ENCODE measurements around the gene G0S2. TPM values are rescaled to one million over a fixed set of nuclear protein-coding genes. Genes with fewer than 3 reads are reported as not detected.

The G0S2 gene
- polyA plus RNA-seq, 2 of the 4 experiments (the other 2 are of a cell fraction), result 1.1 to 3.0 TPM

- Histone ChIP-seq H3K27ac (no peak overlapping the region), H3K4me3 (no peak overlapping the region), H3K4me2 (no peak overlapping the region), H3K4me1 (peaks cover 34% of the 10 kb centered on the region), H3K9me3 (no peaks in the 10 kb centered on the region)
- no peak for ATAC-seq
- no peak for FAIRE-seq
- no peak for TF ChIP-seq EP300 (IDR thresholded peaks at IDR 0.05)
- ChIA-PET CTCF (interaction anchor here (0.8 to 2.2 kb wide), 5 partner anchors 31 to 1459 kb away, joined by 3 to 10 read pairs (median 4); no protein-coding TSS in a partner anchor), POLR2A (no interaction called here)
- 72% methylated on average over 5 of the region's 5 CpGs for WGBS (ENCODE audit: missing lambda C conversion rate)
- no peak for DNase-seq (ENCODE audit: low read depth in 1 of 2, low spot score in 1 of 2)
Measured at GRCh38 chr1:209657918-209658317, 17.3 kb upstream of the G0S2 start.

DNA sequence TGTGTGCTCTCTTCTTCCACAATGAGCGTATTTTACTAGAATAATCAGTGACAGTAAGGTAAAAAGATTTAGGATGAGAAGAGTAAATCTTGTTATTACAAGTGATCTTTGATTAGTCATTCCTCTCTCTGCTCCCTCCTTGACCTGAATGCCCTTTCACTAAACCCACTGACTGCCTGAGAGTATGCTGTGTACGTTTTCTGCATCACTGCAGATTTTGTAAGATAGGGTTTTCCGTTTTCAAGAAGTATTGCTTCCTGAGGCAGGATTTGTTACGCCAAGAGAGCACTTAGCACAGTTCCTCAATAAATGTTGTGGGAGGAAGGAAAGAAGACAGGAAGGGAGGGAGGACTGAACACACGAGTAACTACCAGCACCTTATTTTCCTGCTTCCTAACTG lies 15.3 kb upstream of the G0S2 start:
- CTCF ChIA-PET, result interaction anchor here (1.0 to 2.2 kb wide), 2 partner anchors 33 to 94 kb away, joined by 3 to 10 read pairs; no protein-coding TSS in a partner anchor
- H3K4me2 ChIP-seq, result no peak overlapping the region
- POLR2A ChIA-PET, result no interaction called here
- no peak for DNase-seq (ENCODE audit: low read depth in 1 of 2, low spot score in 1 of 2)
- 42% methylated on average over 5 of the region's 5 CpGs for WGBS (ENCODE audit: missing lambda C conversion rate)
- H3K4me3 ChIP-seq, result no peak overlapping the region
- TF ChIP-seq FOSL2 (IDR thresholded peaks at IDR 0.05) (no peak), FOSL2 (CRISPR knock-in tag; IDR thresholded peaks at IDR 0.05) (no peak), JUNB (IDR thresholded peaks at IDR 0.05) (no peak), TFCP2L1 (CRISPR knock-in tag; IDR thresholded peaks at IDR 0.05) (no peak), EHMT2 (IDR thresholded peaks at IDR 0.05; ENCODE audit: low read depth) (no peak), ZC3H11A (IDR thresholded peaks at IDR 0.05) (no peak), MAZ (IDR thresholded peaks at IDR 0.05; ENCODE audit: borderline replicate concordance, low read depth, low read length) (no peak), ZNF302 (CRISPR knock-in tag; IDR thresholded peaks at IDR 0.05) (no peak), NR3C1 (IDR thresholded peaks at IDR 0.05) (no peak)
- H3K4me1 ChIP-seq, result peaks cover 22% of the 10 kb centered on the region
- no peaks in the 10 kb centered on the region for H3K9me3 ChIP-seq
- no peak for ATAC-seq
- H3K27ac ChIP-seq, result no peak overlapping the region
- FAIRE-seq, result no peak

DNA sequence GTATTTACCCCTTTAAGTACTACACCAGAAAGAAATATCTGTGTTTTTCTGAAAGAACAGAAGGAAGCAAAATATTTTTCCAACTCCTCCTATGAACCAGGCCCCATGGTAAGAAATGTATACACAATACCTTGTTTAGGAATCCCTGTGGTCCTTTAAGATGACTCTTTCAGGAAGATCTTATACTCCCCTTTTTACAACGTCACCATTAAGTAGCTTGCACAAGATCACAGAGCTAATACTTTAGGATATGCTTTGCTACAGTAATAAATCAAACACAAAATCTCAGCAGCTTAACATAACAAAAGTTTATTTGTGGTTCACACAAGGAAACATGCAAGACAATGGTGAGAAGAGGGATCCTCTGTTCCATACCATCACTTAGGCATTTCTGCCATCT lies 14.1 kb upstream of the G0S2 start:
- ATAC-seq, result no peak
- CTCF ChIA-PET, result interaction anchor here (1.0 kb wide), 2 partner anchors 14 to 32 kb away, joined by 3 to 4 read pairs; partner anchors contain the start of gene G0S2
- POLR2A ChIA-PET, result no interaction called here
- Histone ChIP-seq H3K27ac (no peak overlapping the region), H3K4me2 (no peak overlapping the region), H3K4me1 (peaks cover 19% of the 10 kb centered on the region), H3K4me3 (no peak overlapping the region), H3K9me3 (no peaks in the 10 kb centered on the region)
- no peak for TF ChIP-seq GATA3 (IDR thresholded peaks at IDR 0.05; ENCODE audit: borderline replicate concordance)
- no peak for TF ChIP-seq KDM1A (IDR thresholded peaks at IDR 0.05; ENCODE audit: low read depth)
- no peak for TF ChIP-seq HOXB5 (CRISPR knock-in tag; IDR thresholded peaks at IDR 0.05)
- no peak for TF ChIP-seq RAD21 (conservative IDR thresholded peaks at IDR 0.05 in 1 of 2, IDR thresholded peaks at IDR 0.05 in 1 of 2)
- no peak for TF ChIP-seq NFE2L2 (conservative IDR thresholded peaks at IDR 0.05; ENCODE audit: low read length)
- TF ChIP-seq CHD2 (IDR thresholded peaks at IDR 0.05; ENCODE audit: low read length, partially characterized antibody), result no peak
- no peak for TF ChIP-seq EHF (CRISPR knock-in tag; IDR thresholded peaks at IDR 0.05)
- TF ChIP-seq RARB (CRISPR knock-in tag; IDR thresholded peaks at IDR 0.05), result no peak
- TF ChIP-seq ATOH8 (CRISPR knock-in tag; IDR thresholded peaks at IDR 0.05; ENCODE audit: low read depth), result no peak
- no peak for TF ChIP-seq CHD4 (IDR thresholded peaks at IDR 0.05; ENCODE audit: borderline replicate concordance)
- TF ChIP-seq MYC (IDR thresholded peaks at IDR 0.05; ENCODE audit: borderline replicate concordance, low read length), result no peak
- TF ChIP-seq, protein P1, sequence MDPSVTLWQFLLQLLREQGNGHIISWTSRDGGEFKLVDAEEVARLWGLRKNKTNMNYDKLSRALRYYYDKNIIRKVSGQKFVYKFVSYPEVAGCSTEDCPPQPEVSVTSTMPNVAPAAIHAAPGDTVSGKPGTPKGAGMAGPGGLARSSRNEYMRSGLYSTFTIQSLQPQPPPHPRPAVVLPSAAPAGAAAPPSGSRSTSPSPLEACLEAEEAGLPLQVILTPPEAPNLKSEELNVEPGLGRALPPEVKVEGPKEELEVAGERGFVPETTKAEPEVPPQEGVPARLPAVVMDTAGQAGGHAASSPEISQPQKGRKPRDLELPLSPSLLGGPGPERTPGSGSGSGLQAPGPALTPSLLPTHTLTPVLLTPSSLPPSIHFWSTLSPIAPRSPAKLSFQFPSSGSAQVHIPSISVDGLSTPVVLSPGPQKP (IDR thresholded peaks at IDR 0.05; ENCODE audit: low read depth, low read length), result no peak
- TF ChIP-seq TFCP2L1 (CRISPR knock-in tag; IDR thresholded peaks at IDR 0.05), result no peak
- no peak for TF ChIP-seq CTCF (IDR thresholded peaks at IDR 0.05)
- TF ChIP-seq JUNB (IDR thresholded peaks at IDR 0.05), result no peak
- no peak for TF ChIP-seq EP300 (IDR thresholded peaks at IDR 0.05)
- no peak for TF ChIP-seq HDAC2 (IDR thresholded peaks at IDR 0.05)
- no peak for TF ChIP-seq TP53 (CRISPR knock-in tag; IDR thresholded peaks at IDR 0.05)
- TF ChIP-seq BHLHE40 (IDR thresholded peaks at IDR 0.05; ENCODE audit: low read depth, low read length), result no peak
- DNase-seq (ENCODE audit: low read depth in 1 of 2, low spot score in 1 of 2), result no peak
- FAIRE-seq, result no peak
- WGBS (ENCODE audit: missing lambda C conversion rate), result 32% methylated on average over 1 of the region's 1 CpG

All from A549 (cell line).